Measurements from ENCODE around the gene CYP2W1.
"Not testable (repeated sequence)": the region's sequence is repeated elsewhere in the genome, so short reads cannot be mapped to it uniquely, and the experiment has no call there.

Gene CYP2W1

GRCh38 chr7:952548-953441 lies 30.2 kb upstream of the CYP2W1 start:
- no peak for DNase-seq (ENCODE audit: low spot score)

- DNase-seq (ENCODE audit: low spot score): peak; percentile 90
Measured at GRCh38 chr7:953547-954327, 29.2 kb upstream of the CYP2W1 start.

- DNase-seq (ENCODE audit: low spot score): peak; percentile 72
Measured at GRCh38 chr7:954330-955238, 28.4 kb upstream of the CYP2W1 start, which contains the start of gene ADAP1. ADAP1 (minus strand) TSS chr7:954680; CDS start chr7:954477, 203 bp downstream.

GRCh38 chr7:956031-956430 lies 26.9 kb upstream of the CYP2W1 start:
- no peak for DNase-seq (ENCODE audit: low spot score)

GRCh38 chr7:957418-958220 lies 25.4 kb upstream of the CYP2W1 start:
- DNase-seq (ENCODE audit: low spot score): no peak

- no peak for DNase-seq (ENCODE audit: low spot score)
Measured at GRCh38 chr7:958221-959200, 24.5 kb upstream of the CYP2W1 start.

- DNase-seq (ENCODE audit: low spot score): no peak
Measured at GRCh38 chr7:959271-959670, 23.7 kb upstream of the CYP2W1 start.

- DNase-seq (ENCODE audit: low spot score): not testable (repeated sequence)
Measured at GRCh38 chr7:959740-960139, 23.2 kb upstream of the CYP2W1 start.

- DNase-seq (ENCODE audit: low spot score): no peak
Measured at GRCh38 chr7:960269-960871, 22.6 kb upstream of the CYP2W1 start.

- DNase-seq (ENCODE audit: low spot score): not testable (repeated sequence)
Measured at GRCh38 chr7:960972-961371, 22.0 kb upstream of the CYP2W1 start.

GRCh38 chr7:961546-962400 lies 21.2 kb upstream of the CYP2W1 start:
- no peak for DNase-seq (ENCODE audit: low spot score)

- no peak for DNase-seq (ENCODE audit: low spot score)
Measured at GRCh38 chr7:962401-963081, 20.4 kb upstream of the CYP2W1 start.

GRCh38 chr7:963236-964078 lies 19.5 kb upstream of the CYP2W1 start:
- DNase-seq (ENCODE audit: low spot score): no peak

GRCh38 chr7:964401-965231 lies 18.4 kb upstream of the CYP2W1 start:
- peak; percentile 47 for DNase-seq (ENCODE audit: low spot score)

GRCh38 chr7:966291-967069 lies 16.5 kb upstream of the CYP2W1 start:
- DNase-seq (ENCODE audit: low spot score): no peak
